ENCODE data around the gene RASSF8. TPM values are rescaled to one million over a fixed set of nuclear protein-coding genes. Genes with fewer than 3 reads are reported as not detected.
A peak's percentile ranks its signal among the peaks of the same experiment; 100 is the strongest.

RASSF8 gene
- total RNA-seq, 1 experiment from 2014 or later = 9.2 TPM

DNA sequence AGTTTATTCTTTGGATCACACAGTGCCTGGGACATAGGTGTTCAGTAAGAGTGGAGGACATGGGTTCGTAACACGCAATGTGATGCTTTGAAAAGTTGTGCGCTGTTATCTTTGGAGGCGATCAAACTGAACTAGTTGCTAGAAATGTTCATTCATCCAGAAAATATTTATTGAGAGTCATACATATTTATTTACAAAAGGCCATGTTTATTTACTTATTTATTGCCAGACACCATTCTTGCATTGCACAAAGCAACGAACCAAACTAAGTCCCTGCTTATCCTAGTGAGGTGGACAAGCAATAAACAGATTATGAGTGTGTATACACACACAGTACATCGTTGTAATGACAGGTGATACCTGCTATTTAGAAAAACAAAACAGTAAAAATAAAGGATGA, 153.8 kb downstream of the RASSF8 start (continued):
- TF ChIP-seq, protein P1, sequence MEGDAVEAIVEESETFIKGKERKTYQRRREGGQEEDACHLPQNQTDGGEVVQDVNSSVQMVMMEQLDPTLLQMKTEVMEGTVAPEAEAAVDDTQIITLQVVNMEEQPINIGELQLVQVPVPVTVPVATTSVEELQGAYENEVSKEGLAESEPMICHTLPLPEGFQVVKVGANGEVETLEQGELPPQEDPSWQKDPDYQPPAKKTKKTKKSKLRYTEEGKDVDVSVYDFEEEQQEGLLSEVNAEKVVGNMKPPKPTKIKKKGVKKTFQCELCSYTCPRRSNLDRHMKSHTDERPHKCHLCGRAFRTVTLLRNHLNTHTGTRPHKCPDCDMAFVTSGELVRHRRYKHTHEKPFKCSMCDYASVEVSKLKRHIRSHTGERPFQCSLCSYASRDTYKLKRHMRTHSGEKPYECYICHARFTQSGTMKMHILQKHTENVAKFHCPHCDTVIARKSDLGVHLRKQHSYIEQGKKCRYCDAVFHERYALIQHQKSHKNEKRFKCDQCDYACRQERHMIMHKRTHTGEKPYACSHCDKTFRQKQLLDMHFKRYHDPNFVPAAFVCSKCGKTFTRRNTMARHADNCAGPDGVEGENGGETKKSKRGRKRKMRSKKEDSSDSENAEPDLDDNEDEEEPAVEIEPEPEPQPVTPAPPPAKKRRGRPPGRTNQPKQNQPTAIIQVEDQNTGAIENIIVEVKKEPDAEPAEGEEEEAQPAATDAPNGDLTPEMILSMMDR (IDR thresholded peaks at IDR 0.05 in 2 of 3, conservative IDR thresholded peaks at IDR 0.05 in 1 of 3; ENCODE audit: borderline replicate concordance in 1 of 3, insufficient read depth in 1 of 3, low read depth in 2 of 3, low read length in 2 of 3) = no peak
- TF ChIP-seq SP1 (IDR thresholded peaks at IDR 0.05; ENCODE audit: low read depth) (no peak), POLR2A (IDR thresholded peaks at IDR 0.05; ENCODE audit: borderline replicate concordance, extremely low read depth, insufficient read depth, insufficient read length) (no peak), ZFX (IDR thresholded peaks at IDR 0.05) (no peak), POLR2AphosphoS5 (IDR thresholded peaks at IDR 0.05; ENCODE audit: low read depth, low read length) (no peak)

- DNase-seq (ENCODE audit: low read depth, low spot score) (no peak), ATAC-seq (no peak)
- POLR2A ChIA-PET = no interaction called here
- no peak overlapping the region for H3K27ac ChIP-seq (ENCODE audit: low read depth, low read length)
- CTCF ChIA-PET = interaction anchor here (1.0 kb wide), 1 partner anchor 16 kb away, joined by 5 read pairs; no protein-coding TSS in a partner anchor
- H3K36me3 ChIP-seq (ENCODE audit: control insufficient read depth in 1 of 2, insufficient read depth in 2 of 2, low read length in 2 of 2) = no peaks in the 10 kb centered on the region
- H4K20me1 ChIP-seq (ENCODE audit: insufficient read depth) = no peaks in the 10 kb centered on the region
- RAD21 ChIA-PET (ENCODE audit: low non-redundant PET in 1 of 2, low total read pairs in 2 of 2, uncharacterized antibody in 2 of 2, unreplicated experiment in 2 of 2) = no interaction called here
- peak overlapping the region; percentile 9; the same call in 1 of the 2 replicates for H3K9ac ChIP-seq (ENCODE audit: low read length)
- H3K4me2 ChIP-seq (ENCODE audit: low read length) = peak overlapping the region; percentile 86
- TF ChIP-seq ZBTB33 (IDR thresholded peaks at IDR 0.05; ENCODE audit: extremely low read depth, insufficient replicate concordance, low read length) (no peak), ZFX (IDR thresholded peaks at IDR 0.05) (no peak), SRF (IDR thresholded peaks at IDR 0.05; ENCODE audit: low read depth) (no peak), SP1 (IDR thresholded peaks at IDR 0.05; ENCODE audit: low read depth) (0 out of 2 replicates have a peak, but pooled peaks have one; percentile 12), TCF7L2 (IDR thresholded peaks at IDR 0.05; ENCODE audit: borderline replicate concordance, extremely low read depth, insufficient read depth, insufficient read length) (no peak), POLR2AphosphoS5 (IDR thresholded peaks at IDR 0.05; ENCODE audit: low read depth, low read length) (no peak), EGR1 (IDR thresholded peaks at IDR 0.05; ENCODE audit: low read depth) (no peak), FOSL1 (IDR thresholded peaks at IDR 0.05; ENCODE audit: low read depth) (peak; percentile 12; the same call in 1 of the 2 replicates), CBX3 (IDR thresholded peaks at IDR 0.05; ENCODE audit: low read depth) (no peak), JUND (IDR thresholded peaks at IDR 0.05) (no peak), ELF1 (IDR thresholded peaks at IDR 0.05; ENCODE audit: borderline replicate concordance, low read depth) (no peak), POLR2A (IDR thresholded peaks at IDR 0.05; ENCODE audit: borderline replicate concordance, extremely low read depth, insufficient read depth, insufficient read length) (no peak), EZH2 (IDR thresholded peaks at IDR 0.05) (no peak), CEBPB (IDR thresholded peaks at IDR 0.05; ENCODE audit: low read depth) (no peak)
- TF ChIP-seq, protein P2, sequence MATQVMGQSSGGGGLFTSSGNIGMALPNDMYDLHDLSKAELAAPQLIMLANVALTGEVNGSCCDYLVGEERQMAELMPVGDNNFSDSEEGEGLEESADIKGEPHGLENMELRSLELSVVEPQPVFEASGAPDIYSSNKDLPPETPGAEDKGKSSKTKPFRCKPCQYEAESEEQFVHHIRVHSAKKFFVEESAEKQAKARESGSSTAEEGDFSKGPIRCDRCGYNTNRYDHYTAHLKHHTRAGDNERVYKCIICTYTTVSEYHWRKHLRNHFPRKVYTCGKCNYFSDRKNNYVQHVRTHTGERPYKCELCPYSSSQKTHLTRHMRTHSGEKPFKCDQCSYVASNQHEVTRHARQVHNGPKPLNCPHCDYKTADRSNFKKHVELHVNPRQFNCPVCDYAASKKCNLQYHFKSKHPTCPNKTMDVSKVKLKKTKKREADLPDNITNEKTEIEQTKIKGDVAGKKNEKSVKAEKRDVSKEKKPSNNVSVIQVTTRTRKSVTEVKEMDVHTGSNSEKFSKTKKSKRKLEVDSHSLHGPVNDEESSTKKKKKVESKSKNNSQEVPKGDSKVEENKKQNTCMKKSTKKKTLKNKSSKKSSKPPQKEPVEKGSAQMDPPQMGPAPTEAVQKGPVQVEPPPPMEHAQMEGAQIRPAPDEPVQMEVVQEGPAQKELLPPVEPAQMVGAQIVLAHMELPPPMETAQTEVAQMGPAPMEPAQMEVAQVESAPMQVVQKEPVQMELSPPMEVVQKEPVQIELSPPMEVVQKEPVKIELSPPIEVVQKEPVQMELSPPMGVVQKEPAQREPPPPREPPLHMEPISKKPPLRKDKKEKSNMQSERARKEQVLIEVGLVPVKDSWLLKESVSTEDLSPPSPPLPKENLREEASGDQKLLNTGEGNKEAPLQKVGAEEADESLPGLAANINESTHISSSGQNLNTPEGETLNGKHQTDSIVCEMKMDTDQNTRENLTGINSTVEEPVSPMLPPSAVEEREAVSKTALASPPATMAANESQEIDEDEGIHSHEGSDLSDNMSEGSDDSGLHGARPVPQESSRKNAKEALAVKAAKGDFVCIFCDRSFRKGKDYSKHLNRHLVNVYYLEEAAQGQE (IDR thresholded peaks at IDR 0.05; ENCODE audit: low read depth) = no peak
- H3K9me2 ChIP-seq (ENCODE audit: insufficient read depth) = no peaks in the 10 kb centered on the region
- no peaks in the 10 kb centered on the region for H3K27me3 ChIP-seq (ENCODE audit: insufficient read depth, low read length)
- H3K4me3 ChIP-seq (replicated peaks in 1 of 2; ENCODE audit: low read depth in 1 of 2, low read length in 2 of 2) = no peak overlapping the region
- H2AFZ ChIP-seq (ENCODE audit: low read depth, low read length, poor library complexity, severe bottlenecking) = peak overlapping the region; percentile 94
- no TSS peak for BruUV-seq (replicated peaks)
- H3K79me2 ChIP-seq (ENCODE audit: insufficient read depth, low read length) = no peaks in the 10 kb centered on the region
- intact Hi-C loops (cut with micrococcal nuclease) = no loop called here
- no peaks in the 10 kb centered on the region for H3K9me3 ChIP-seq (ENCODE audit: control insufficient read depth in 1 of 2, insufficient read depth in 1 of 2, low read depth in 1 of 2, low read length in 2 of 2)
- peaks cover 16 to 41% of the 10 kb centered on the region in 2 experiments for H3K4me1 ChIP-seq (ENCODE audit: control insufficient read depth in 1 of 2, insufficient read depth in 2 of 2, low read length in 2 of 2)
These were observed 154.2 kb downstream of the RASSF8 start for GRCh38 chr12:26112703-26113147.

Data from HCT116 (cell line).